HepG2 (cell line): ENCODE measurements around the gene SP7. TPM values are rescaled to one million over a fixed set of nuclear protein-coding genes. Genes with fewer than 3 reads are reported as not detected.

Experiments used
- ATAC-seq: fragments of 200-7000 bp; cut with Tn5 transposase; 3 replicates; pipeline ENCODE4 v1.9.1; 2020; ENCODE audit warnings: mild to moderate bottlenecking, moderate library complexity
- BruUV-seq: library from RNA; stranded (reverse); fragments of 400-500 nt; replicated peaks from 2 replicates; lab custom pipeline; 2021; lab: Mats Ljungman, UMichigan
- CTCF ChIA-PET: fragments of 300-600 bp; formaldehyde crosslinking; extraction: SDS; loops from one replicate; lab custom pipeline; 2021; ENCODE audit warnings: low total read pairs, inconsistent platforms, low intra/inter-chr PET ratio; lab: Yijun Ruan, JAX
- POLR2A ChIA-PET: fragments of 350-600 bp; sonication (Branson Sonifier 250); formaldehyde crosslinking; loops from one replicate; lab custom pipeline; 2020; ENCODE audit warnings: antibody characterized with exemption, inconsistent platforms; lab: Yijun Ruan, JAX
- DNase-seq: peaks from one replicate; pipeline ENCODE4 v3.0.0-alpha.2; 2015; ENCODE audit warnings: low spot score
- FAIRE-seq: peaks from 3 replicates; lab custom pipeline; 2011; peaks lifted over from hg19 to GRCh38; lab: Jason Lieb, UNC
- H2AFZ ChIP-seq: one replicate; pipeline ENCODE4 v1.6.1; 2011; ENCODE audit warnings: low read length, inconsistent platforms
- H3K27ac ChIP-seq: fragments of 300-600 bp; 3 replicates; pipeline ENCODE4 v1.8.0; 2011; ENCODE audit warnings: mixed run types, mild to moderate bottlenecking, mixed read lengths, low read length, inconsistent platforms; ENCODE audit not compliant: insufficient read depth; ENCODE audit errors: extremely low read length
- H3K27me3 ChIP-seq, 2 experiments: fragments of 200-600 bp in 1 of 2; 2 replicates in 1 of 2; 3 replicates in 1 of 2; pipeline versions ENCODE4 v1.6.0 to v1.8.0; 2011; ENCODE audit warnings: low read length in 2 of 2, mild to moderate bottlenecking in 2 of 2, moderate library complexity in 2 of 2, inconsistent platforms in 1 of 2; ENCODE audit not compliant: insufficient read depth in 2 of 2, control insufficient read depth in 1 of 2
- H3K36me3 ChIP-seq, 2 experiments: fragments of 200-600 bp in 1 of 2; replicated peaks in 1 of 2; 2 replicates in 1 of 2; 3 replicates in 1 of 2; pipeline versions ENCODE4 v1.5.1 to v1.8.0; 2011; ENCODE audit warnings: low read length in 2 of 2, inconsistent platforms in 1 of 2; ENCODE audit not compliant: insufficient read depth in 2 of 2, control insufficient read depth in 1 of 2
- H3K4me1 ChIP-seq: 2 replicates; pipeline ENCODE4 v1.5.1; 2012; ENCODE audit warnings: low read length, inconsistent platforms; ENCODE audit not compliant: insufficient read depth
- H3K4me2 ChIP-seq: 2 replicates; pipeline ENCODE4 v1.6.0; 2011; ENCODE audit warnings: low read depth, low read length, inconsistent platforms
- H3K4me3 ChIP-seq, 3 experiments: fragments of 200-600 bp in 1 of 3; sonication (generic), shearing (Covaris generic) in 1 of 3; replicated peaks in 1 of 3; 2 replicates each; pipeline ENCODE4 v1.5.1; 2011 to 2016; ENCODE audit warnings: low read length in 3 of 3, inconsistent platforms in 2 of 3, low read depth in 2 of 3, mild to moderate bottlenecking in 2 of 3, control low read depth in 1 of 3, mixed read lengths in 1 of 3; ENCODE audit not compliant: insufficient read depth in 1 of 3
- H3K79me2 ChIP-seq: one replicate; pipeline ENCODE4 v1.6.1; 2011; ENCODE audit warnings: low read length, inconsistent platforms; ENCODE audit not compliant: insufficient read depth
- H3K9ac ChIP-seq: 2 replicates; pipeline ENCODE4 v1.6.0; 2011; ENCODE audit warnings: mild to moderate bottlenecking, low read depth, low read length, inconsistent platforms; ENCODE audit not compliant: insufficient read depth
- H3K9me3 ChIP-seq: 2 replicates; pipeline ENCODE4 v1.5.1; 2012; ENCODE audit warnings: mild to moderate bottlenecking, low read length
- H4K20me1 ChIP-seq: 2 replicates; pipeline ENCODE4 v1.6.0; 2011; ENCODE audit warnings: inconsistent platforms, mild to moderate bottlenecking, low read length, moderate library complexity; ENCODE audit not compliant: insufficient read depth
- AGO2 ChIP-seq: fragments of 200-400 bp; formaldehyde crosslinking; optimal IDR thresholded peaks from 2 replicates; pipeline ENCODE3; 2017; ENCODE audit warnings: mild to moderate bottlenecking, low read depth, low read length, moderate library complexity
- HDAC6 ChIP-seq: fragments of 200-600 bp; sonication (generic); IDR thresholded peaks from 2 replicates; pipeline ENCODE4 v1.7.0; 2017; ENCODE audit warnings: mild to moderate bottlenecking, antibody characterized with exemption, low read length, low read depth
- HOXD1 ChIP-seq: sonication (generic); formaldehyde crosslinking; IDR thresholded peaks from 2 replicates; pipeline ENCODE4 v1.5.0; 2020; ENCODE audit warnings: missing genetic modification reagents
- KMT2B ChIP-seq: IDR thresholded peaks from 2 replicates; pipeline ENCODE4 v1.6.1; 2016; ENCODE audit warnings: missing genetic modification reagents, missing compliant biosample characterization
- LCORL ChIP-seq, 2 experiments: fragments of 450-650 bp in 1 of 2; sonication (generic) in 1 of 2; formaldehyde crosslinking in 1 of 2; IDR thresholded peaks; 2 replicates each; pipeline versions ENCODE4 v1.5.0 to v1.6.1; 2017 to 2020; ENCODE audit warnings: antibody characterized with exemption in 1 of 2, missing genetic modification reagents in 1 of 2
- PRDM4 ChIP-seq: sonication (generic); formaldehyde crosslinking; IDR thresholded peaks from 2 replicates; pipeline ENCODE4 v1.9.0; 2021; ENCODE audit warnings: missing genetic modification reagents, borderline replicate concordance
- RARG ChIP-seq: sonication (generic); formaldehyde crosslinking; IDR thresholded peaks from 2 replicates; pipeline ENCODE4 v1.4.0; 2020; ENCODE audit warnings: low read depth, mild to moderate bottlenecking, missing genetic modification reagents
- ZFP62 ChIP-seq: sonication (generic); formaldehyde crosslinking; IDR thresholded peaks from 2 replicates; pipeline ENCODE4 v1.4.0; 2020; ENCODE audit warnings: missing genetic modification reagents
- ZNF451 ChIP-seq: sonication (generic); formaldehyde crosslinking; IDR thresholded peaks from 2 replicates; pipeline ENCODE4 v1.5.0; 2020; ENCODE audit warnings: mild to moderate bottlenecking, missing genetic modification reagents
- ZNF670 ChIP-seq: sonication (generic); formaldehyde crosslinking; IDR thresholded peaks from 2 replicates; pipeline ENCODE4 v1.8.0; 2022; ENCODE audit warnings: mild to moderate bottlenecking, missing genetic modification reagents, borderline replicate concordance
- ZNF672 ChIP-seq: sonication (generic); formaldehyde crosslinking; IDR thresholded peaks from 2 replicates; pipeline ENCODE4 v1.8.1; 2022; ENCODE audit warnings: missing genetic modification reagents
- ZNF737 ChIP-seq: sonication (generic); formaldehyde crosslinking; IDR thresholded peaks from 2 replicates; pipeline ENCODE4 v1.5.0; 2020; ENCODE audit warnings: missing genetic modification reagents, mild to moderate bottlenecking, borderline replicate concordance
- WGBS: methylation state at CpG from one replicate; pipeline ENCODE4 v1.1.6; 2017; ENCODE audit warnings: low lambda C conversion rate; 5-methylcytosine and 5-hydroxymethylcytosine counted together
- in situ Hi-C: cut with HindIII; loops from 2 replicates; pipeline ENCODE4 v1.10.0; 2017; ENCODE audit warnings: low pct_unique_long_range_greater_than_20kb; ENCODE audit not compliant: extremely low pct_ligation_motif_present
- intact Hi-C: fragments of 100-400 bp; cut with micrococcal nuclease; formaldehyde crosslinking; loops from one replicate; pipeline ENCODE4 v1.10.0; 2022; ENCODE audit not compliant: unreplicated experiment
- polyA plus RNA-seq, 8 experiments: library from polyadenylated mRNA; depleted of rRNA in 3 of 8; stranded (reverse) in 7 of 8; unstranded in 1 of 8; fragments of >200 nt; fragmentation: Illumina TruSeq in 4 of 8; extraction: Trizol in 4 of 8; gene quantifications; 2 replicates each; pipeline versions ENCODE4 v1.2.1 to v1.2.3, GENCODE V29; 2011 to 2016; ENCODE audit warnings: low read depth in 4 of 8, missing spikeins in 1 of 8, mixed read lengths in 1 of 8; ENCODE audit not compliant: insufficient read depth in 1 of 8
- total RNA-seq, 5 experiments: library from RNA; depleted of rRNA; stranded (reverse); fragments of >200 nt; fragmentation: Illumina TruSeq; extraction: Trizol; gene quantifications; 2 replicates each; pipeline ENCODE4 v1.2.3, GENCODE V29; 2016; ENCODE audit warnings: low read depth in 1 of 5
- TF ChIP-seq, protein P1 (sequence below): sonication (generic); formaldehyde crosslinking; IDR thresholded peaks from 2 replicates; pipeline ENCODE4 v1.5.0; 2020; ENCODE audit warnings: mild to moderate bottlenecking, missing genetic modification reagents, moderate library complexity

The SP7 gene
- total and polyA plus RNA-seq, 2 of the 13 experiments (the other 11 are each of a cell fraction or from before 2014, with no cell fraction given): not detected

DNA sequence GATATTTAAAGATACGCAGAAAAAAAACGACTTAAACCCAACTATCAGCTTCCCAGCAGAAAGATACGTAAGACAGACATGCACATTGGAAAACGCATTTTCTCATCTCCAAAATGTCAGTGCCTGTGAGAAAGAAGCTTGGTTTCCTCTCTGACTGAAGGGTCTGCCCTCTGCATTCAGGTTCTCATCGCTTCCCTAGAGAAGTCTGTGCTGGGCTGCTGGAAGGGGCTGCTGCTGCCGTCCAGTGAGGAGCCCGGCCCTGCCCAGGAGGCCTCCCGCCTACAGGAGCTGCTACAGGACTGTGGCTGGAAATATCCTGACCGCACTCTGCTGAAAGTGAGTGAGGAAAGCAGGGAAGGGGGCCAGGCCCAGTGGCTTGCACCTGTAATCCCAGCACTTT, 45.5 kb downstream of the SP7 start:
- ChIA-PET POLR2A (no interaction called here), CTCF (no interaction called here)
- DNase-seq (no peak), FAIRE-seq (no peak), ATAC-seq (no peak)
- no TSS peak for BruUV-seq
- Histone ChIP-seq H4K20me1 (no peaks in the 10 kb centered on the region), H2AFZ (no peak overlapping the region), H3K27ac (no peak overlapping the region), H3K4me1 (peaks cover 6% of the 10 kb centered on the region), H3K27me3 (peaks cover 0 to under 1% of the 10 kb centered on the region in 2 experiments; a peak in 1 of 5 replicates), H3K4me3 (no peak overlapping the region), H3K79me2 (peaks cover 3% of the 10 kb centered on the region), H3K9me3 (no peaks in the 10 kb centered on the region), H3K9ac (no peak overlapping the region), H3K4me2 (no peak overlapping the region), H3K36me3 (peaks cover 15 to 48% of the 10 kb centered on the region in 2 experiments)
- in situ Hi-C loops (no loop called here), intact Hi-C loops (no loop called here)
- 91% methylated on average over 9 of the region's 9 CpGs for WGBS
- no peak for TF ChIP-seq ZFP62 (CRISPR knock-in tag)
- no peak for TF ChIP-seq RARG (CRISPR knock-in tag)
- no peak for TF ChIP-seq AGO2
- no peak for TF ChIP-seq HOXD1
- TF ChIP-seq PRDM4: no peak
- no peak for TF ChIP-seq ZNF672 (CRISPR knock-in tag)
- TF ChIP-seq ZNF670 (CRISPR knock-in tag): no peak
- no peak for TF ChIP-seq ZNF451 (CRISPR knock-in tag)
- no peak for TF ChIP-seq LCORL (IDR thresholded peaks at IDR 0.05)
- TF ChIP-seq LCORL (CRISPR knock-in tag; IDR thresholded peaks at IDR 0.05): no peak
- TF ChIP-seq KMT2B (CRISPR knock-in tag): no peak
- TF ChIP-seq ZNF737: no peak
- no peak for TF ChIP-seq HDAC6
- TF ChIP-seq, protein P1, sequence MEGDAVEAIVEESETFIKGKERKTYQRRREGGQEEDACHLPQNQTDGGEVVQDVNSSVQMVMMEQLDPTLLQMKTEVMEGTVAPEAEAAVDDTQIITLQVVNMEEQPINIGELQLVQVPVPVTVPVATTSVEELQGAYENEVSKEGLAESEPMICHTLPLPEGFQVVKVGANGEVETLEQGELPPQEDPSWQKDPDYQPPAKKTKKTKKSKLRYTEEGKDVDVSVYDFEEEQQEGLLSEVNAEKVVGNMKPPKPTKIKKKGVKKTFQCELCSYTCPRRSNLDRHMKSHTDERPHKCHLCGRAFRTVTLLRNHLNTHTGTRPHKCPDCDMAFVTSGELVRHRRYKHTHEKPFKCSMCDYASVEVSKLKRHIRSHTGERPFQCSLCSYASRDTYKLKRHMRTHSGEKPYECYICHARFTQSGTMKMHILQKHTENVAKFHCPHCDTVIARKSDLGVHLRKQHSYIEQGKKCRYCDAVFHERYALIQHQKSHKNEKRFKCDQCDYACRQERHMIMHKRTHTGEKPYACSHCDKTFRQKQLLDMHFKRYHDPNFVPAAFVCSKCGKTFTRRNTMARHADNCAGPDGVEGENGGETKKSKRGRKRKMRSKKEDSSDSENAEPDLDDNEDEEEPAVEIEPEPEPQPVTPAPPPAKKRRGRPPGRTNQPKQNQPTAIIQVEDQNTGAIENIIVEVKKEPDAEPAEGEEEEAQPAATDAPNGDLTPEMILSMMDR: no peak
